Embryonic facial prominence (tissue), 1 donor: Measurements from ENCODE around the gene TMEM201.
A peak's percentile ranks its signal among the peaks of the same experiment; 100 is the strongest.

ENCODE experiments used
- DNase-seq: peaks from one replicate; pipeline ENCODE4 v3.0.0-alpha.2; 2016; ENCODE audit errors: extremely low spot score

The TMEM201 gene

DNA sequence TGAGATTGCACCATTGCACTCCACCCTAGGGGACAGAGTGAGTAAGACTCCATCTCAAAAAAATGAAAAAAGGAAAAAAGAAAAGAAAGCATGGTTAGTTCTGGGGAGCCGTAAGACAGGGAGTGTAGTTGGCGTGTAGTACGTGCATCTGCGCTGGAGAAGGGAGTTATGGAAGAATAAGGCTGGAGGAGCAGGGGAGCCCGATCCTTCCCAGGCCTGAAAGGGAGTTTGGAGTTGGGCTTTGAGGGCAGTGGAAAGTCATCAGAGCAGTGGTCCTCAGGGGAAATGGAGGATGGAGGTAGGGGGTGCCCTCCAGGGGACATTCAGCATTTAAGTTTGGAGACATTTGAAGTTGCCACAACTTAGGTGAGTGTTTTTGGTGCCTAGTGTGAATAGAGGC is 11.3 kb upstream of the TMEM201 start:
- no peak for DNase-seq

DNA sequence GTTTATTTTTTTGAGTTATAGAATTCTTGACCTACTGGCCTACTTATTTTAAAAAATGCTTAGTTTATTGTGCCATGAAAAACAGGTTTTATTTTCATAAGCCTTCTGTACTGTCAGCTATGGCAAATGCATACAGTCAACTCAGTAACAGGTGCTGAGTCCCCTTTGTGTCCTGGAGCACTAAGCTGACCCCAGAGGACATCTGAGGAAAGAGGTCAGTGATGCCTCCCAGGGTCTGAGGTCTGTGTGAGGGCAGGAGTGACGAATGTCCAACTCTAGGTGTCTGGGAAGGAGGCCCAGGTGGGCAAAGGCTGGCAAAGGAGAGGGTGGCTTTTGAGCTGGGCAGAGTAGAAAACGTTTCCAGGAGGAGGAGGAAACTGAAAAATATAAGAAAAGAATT is 7.8 kb upstream of the TMEM201 start:
- DNase-seq, result no peak

DNA sequence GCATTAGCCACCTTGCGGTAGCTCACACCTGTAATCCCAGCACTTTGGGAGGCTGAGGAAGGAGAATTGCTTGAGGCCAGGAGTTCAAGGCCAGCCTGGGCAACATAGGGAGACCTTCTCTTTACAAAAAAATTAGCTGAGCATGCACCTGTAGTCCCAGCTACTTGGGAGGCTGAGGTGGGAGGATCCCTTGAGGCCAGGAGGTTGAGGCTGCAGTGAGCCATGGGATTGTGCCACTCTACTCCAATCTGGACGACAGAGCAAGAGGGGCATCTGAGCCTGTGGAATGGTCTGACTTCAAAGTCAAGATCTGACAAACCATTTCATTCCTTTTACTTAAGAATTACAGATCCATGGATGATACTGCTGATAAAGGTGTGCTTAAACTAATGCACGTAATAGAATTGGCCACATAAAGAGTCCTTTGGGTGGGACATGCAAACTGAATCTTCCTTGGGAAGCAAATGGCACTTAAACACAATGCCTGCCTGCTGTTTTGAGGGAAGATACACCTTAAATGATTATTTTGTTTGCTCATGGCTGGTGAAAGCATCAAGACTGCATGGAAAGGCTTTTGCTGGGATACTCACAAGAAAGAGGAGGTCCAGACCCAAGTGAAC is 2.5 kb upstream of the TMEM201 start:
- DNase-seq, result no peak

DNA sequence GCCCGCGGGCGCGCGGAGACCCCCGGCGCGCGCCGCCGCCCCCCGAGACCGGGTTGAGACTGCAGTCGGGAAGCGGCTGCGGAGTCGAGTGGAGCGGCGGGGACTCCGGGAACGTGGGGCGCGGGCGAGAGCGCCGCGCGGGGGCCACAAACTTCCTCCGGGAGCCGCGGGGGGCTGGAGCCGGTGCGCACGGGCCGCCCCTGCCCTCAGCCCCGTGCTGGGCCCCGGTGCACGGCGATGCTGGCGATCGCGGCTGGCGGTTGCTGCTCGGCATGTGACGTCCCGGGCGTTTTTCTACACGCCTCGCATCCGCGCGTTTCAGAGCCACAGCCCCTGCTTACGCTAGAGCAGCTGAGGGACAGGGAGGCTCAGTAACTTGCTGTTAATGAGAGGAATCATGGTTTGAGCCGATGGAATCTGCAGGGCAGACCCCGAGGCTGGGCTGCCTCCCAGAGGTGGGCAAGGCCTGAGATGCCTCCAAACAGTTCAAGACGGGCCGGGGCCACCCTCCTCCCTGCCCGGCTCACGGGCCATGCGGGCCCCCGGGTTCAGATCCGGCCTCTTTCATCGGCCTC is 520 bp downstream of the TMEM201 start:
- no peak for DNase-seq

DNA sequence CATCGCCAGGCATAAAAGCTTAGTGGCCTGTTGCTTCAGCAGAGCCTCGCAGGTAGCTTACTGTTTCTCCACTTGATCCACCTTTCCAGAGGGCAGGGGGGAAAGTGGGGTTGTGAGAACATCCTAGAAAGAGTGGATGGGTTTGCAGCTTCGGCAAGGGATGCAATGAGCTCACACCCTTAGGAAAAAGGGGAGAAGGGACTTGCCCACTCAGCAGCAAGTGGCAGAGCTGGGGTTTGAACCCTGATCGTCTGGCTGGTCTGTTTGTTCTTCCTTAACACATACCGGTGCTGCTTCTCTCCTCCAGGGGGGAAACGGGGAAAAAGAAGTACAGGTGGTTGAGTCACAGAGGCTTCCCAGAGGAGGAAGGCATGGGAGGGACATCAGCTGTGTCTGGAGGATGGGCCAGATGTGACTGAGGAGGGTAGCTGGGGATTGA is 1.0 kb downstream of the TMEM201 start:
- DNase-seq, result no peak

DNA sequence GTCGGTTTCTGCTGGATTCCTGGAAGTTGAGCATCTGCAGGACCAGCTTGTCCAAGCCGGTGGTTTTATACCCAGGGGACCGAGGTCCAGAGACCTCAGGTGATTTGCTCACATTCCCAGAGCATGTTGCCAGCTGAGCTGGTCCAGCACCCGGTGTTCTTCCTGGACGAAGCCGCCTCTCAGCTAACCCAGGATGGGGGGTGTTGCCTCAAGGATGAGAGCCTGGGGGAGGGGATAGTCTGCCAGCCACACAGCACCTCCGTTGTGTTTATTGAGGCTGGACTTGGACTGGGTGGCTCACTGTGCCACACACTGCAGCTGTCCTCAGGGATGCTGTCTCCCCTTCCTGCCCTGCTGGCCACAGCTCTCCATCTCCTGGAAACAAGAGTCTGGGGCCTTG is 1.5 kb downstream of the TMEM201 start:
- no peak for DNase-seq

DNA sequence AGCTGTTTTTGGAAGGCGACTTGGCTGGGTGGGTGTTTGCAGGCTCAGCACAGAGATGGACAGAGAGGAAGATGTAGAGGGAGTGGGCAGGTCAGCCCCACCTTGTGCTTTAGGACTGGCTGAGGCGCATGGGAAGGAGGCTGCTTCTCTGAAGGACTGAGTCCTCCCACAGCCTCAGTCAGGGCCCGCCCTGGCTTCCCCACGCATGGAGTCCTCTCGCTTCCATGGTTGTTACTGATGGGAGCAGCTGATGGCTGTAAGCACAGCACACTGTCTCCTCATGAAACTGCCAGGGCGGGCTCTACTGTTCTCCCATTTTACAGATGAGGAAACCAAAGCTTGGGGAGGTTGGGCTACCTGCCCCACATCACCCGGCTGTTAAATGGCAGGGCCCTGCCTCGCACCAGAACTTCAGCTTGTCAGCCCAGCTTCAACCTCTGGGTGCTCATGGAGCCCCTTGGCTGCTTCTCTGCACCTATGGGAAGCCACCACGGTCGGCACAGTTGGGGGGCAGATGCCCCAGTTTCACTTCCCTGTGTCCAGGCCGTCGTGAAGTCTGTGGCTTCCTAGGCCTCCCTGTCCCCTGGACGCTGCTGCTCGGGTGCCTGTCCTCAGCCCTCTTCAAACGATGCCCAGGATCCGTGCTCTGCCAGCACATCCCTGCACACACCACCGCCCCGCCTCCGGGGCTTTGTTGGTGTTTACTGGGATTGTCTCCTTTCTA is 2.4 kb downstream of the TMEM201 start:
- no peak for DNase-seq

DNA sequence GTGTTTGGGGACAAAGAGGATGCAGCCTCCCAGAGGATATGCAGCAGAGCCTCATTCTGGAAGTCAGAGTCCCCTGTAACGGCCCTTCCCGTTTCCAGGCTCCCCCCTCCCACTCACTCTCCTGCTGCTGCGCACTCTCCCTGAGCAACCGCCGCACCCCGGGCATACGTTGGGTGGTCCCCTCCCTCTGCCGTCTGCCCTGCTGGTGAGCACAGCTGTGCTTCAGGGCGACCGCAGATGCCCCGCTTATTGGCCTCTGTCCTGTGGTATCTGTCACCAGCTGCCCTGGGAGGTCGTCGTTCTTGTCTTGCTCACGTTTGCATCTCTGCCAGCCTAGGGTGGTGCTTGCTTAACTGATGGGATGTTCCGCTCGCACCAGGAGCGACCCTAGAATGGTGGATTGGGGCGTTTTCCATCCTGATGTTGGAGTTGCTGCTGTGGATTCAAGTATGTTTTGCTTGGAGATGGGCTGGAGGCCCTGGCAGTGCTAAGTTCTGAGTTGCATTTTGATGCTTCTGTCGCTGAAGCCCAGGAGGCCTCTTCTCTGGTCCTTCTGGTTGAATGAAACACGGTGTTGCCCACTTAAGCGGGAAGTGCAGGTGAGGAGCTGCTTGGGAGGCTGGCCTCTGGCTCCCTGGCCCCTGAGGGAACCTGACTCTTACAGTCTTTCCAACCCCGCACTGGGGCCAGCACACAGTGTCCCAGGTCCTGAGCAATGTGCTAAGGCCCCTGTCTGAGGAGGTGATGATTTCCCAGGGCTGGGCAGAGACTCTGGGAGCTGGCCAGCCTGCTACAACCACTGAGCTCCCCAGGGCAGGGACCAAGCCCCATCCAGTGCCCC is 3.2 kb downstream of the TMEM201 start:
- no peak for DNase-seq

DNA sequence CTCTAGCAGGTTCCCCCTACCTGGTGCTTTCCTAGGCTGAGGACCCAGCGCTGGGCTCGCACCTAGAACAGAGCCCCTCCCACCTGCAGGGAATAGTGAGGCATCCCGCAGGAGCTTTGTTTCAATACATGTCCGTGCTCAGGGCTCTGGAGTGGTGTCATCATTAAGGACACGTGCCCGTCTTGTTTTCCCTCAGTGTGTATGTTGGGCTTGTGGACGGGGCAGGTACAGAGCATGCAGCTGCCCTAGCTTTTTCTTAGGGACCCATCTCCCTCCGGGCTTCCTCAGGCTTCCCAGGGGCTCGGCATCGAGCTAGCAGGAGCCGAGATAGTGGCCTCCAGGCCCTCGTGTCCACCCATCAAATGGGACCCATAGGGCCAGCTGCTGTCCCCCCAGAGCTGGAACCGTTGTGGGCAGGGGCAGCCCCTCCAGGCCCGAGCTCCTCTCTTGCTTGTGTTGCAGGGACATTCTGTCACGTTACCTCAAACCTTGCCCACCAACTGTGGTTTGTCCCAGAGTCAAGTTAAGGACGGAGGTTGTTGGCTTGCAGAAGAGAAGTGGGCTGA is 3.9 kb downstream of the TMEM201 start:
- DNase-seq, result no peak

DNA sequence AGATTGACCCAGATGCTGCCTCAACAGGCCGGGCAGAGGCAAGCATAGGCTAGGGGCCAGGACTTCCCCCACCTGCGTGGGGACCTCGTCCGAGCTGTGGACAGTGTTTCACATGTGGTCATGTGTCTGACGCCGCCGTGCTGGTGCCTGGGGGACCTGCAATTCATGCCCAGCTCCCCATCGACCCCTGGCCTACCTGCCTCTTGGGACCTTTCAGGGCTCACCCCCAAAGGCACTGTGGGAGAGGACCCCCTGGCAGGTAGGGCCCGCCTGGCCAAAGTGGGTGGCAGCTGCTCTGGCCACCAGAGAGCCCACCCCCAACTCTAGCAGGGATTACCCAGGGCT is 4.4 kb downstream of the TMEM201 start:
- DNase-seq, result no peak

DNA sequence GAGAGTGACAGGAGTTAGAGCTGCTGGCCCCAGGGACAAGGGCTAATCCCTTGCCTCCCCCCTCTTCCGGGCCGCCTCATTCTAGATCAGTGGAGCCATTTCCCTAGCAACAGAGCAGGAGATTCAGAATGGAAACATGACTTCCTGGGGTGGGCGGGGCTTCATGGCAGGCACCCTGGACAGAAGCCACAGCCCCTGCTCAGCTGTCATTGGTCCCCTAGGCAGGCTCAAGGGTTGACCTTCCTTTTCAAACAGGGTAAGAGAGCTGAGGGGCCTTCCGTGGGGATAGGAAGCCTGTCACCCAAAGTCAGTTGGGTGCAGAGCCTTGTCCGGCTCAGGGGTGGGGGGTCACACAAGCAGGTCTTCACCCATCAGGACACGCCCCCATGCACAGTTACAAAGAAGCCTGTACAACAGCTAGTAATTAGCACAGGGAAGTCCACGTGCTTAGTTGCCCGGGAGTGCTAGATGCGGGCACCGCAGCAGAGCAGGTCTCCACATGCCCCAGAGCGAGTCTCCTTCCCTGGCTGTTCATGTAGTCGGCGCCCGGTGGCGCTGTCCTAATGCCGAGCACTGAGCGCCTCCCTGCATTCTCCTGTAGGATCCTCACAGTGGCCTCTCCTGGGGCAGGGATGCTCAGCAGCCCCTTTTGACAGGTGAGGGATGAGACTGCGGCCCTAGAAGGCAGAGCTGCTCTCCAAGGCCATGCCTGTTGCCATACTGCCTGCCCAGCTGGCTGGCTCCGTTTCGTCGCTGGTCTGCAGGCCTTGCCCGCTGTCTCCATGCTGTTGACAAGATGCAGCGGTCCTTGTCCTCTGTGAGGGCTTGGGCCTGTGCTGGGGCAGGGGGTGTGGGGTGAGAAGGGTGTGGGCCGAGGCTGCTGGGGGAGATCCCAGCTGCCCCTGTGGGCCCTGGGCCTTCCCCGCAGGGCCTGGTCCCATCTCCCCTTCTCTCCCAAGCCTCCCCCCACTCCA is 5.1 kb downstream of the TMEM201 start:
- DNase-seq, result peak; percentile 53

DNA sequence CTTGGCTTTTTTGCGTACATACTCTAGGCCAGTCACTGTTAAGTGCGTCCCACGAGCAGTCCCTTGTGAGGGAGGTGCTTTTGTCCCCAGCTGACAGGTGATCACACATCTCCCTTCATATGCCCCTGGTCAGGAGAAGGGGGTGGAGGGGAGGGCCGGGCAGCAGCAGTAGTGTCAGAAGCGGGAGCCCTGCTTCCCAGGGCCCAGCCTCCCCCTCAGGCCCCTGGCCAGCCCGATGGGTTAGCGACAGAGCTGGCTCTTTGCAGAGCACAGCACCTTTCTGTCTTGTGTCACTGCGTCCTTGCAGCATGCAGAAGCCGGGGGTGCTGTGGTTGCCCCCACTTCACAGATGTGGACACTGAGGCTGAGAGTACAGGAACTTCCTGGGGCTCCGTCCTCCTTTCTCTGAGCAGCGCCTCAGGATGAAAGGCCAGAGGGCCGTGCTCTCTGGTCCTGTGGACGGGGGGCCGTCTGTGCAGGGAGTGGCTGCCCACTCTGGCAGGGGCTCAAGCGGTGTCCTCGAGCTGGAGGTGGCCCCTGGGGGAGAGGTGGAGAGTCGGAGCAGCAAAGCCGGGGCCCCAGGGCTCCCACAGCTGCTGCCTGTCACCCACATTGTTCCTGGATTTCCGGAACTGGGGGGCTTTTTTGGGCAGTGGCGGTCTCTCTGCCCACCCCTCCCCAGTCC is 5.9 kb downstream of the TMEM201 start:
- DNase-seq, result no peak

DNA sequence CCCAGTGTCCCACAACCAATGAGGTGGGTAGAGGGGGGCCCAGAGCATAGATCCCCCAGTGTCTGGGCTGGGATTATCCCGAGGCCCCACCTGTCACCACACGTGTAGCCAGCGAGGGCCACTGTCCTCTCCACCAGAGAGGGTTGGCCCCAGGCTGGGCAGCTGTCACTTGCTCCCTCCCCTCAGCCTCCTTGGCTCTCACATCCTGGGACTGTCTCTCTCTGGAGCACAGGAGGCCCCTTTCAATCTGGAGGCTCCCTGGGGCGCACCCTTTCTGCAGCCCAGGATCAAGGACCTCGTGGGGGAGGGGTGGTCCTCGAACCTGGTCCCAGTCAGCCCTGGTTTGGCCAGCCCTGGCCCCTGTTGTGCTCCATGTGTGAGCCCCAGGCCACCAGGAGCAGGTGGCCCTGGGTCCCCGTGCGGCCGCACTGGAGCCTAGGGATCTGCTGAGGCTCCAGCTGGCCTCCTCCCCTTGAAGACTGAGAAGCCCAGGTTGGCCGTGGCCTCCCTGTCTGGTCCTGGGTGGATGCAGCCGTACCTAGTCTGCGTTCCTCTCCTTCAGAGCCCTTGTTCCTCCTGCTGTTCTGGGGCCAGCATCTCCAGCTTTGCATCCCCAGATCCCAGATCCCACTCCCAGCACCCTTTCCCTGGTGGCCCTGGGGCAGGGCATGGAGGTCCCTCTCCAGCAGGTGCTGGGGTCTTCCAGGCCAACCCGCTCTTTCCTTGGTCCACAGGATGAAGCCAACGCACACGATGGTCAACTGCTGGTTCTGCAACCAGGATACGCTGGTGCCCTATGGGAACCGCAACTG is 6.7 kb downstream of the TMEM201 start:
- DNase-seq, result no peak

DNA sequence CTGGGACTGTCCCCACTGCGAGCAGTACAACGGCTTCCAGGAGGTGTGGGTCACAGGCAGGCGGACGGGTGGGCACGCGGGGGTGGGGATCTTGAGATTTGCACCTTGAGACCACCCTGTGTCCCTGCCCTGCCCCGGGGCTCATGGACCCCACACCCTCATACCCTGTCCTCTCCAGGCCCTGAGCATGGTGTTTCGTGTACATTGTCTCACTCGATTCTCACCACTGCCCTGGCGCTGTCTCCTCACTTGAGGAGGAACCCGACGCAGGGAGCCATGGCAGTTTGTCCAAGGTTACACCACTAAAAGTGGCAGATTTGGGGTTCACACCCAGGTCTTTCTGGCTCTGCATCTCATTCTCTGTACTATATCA is 7.2 kb downstream of the TMEM201 start:
- no peak for DNase-seq

DNA sequence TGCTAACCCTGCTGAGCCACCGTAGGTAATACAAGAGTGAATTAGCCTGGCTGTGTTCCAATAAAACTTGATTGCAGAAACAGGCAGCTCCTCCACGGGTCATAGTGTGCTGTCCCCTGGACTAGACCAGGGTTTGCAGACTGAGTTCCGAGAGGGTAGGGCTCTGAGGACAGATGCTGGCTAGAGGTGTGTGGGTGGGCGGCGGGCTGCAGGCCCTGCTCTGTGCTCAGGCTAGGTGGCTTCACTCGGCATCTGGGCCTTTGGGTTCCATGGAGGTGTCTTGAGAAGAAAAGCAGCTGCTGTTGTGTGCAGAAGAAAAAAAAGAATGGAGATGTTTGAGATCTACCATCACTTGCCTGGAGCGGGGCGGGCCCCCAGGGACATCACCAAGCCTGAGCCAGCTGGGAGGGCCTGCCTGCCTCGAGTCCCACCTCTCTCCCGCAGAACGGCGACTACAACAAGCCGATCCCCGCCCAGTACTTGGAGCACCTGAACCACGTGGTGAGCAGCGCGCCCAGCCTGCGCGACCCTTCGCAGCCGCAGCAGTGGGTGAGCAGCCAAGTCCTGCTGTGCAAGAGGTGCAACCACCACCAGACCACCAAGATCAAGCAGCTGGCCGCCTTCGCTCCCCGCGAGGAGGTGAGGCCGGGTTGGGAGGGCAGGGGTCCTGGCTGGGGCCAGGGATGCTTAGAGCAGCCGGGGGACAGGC is 7.9 kb downstream of the TMEM201 start:
- DNase-seq, result no peak

DNA sequence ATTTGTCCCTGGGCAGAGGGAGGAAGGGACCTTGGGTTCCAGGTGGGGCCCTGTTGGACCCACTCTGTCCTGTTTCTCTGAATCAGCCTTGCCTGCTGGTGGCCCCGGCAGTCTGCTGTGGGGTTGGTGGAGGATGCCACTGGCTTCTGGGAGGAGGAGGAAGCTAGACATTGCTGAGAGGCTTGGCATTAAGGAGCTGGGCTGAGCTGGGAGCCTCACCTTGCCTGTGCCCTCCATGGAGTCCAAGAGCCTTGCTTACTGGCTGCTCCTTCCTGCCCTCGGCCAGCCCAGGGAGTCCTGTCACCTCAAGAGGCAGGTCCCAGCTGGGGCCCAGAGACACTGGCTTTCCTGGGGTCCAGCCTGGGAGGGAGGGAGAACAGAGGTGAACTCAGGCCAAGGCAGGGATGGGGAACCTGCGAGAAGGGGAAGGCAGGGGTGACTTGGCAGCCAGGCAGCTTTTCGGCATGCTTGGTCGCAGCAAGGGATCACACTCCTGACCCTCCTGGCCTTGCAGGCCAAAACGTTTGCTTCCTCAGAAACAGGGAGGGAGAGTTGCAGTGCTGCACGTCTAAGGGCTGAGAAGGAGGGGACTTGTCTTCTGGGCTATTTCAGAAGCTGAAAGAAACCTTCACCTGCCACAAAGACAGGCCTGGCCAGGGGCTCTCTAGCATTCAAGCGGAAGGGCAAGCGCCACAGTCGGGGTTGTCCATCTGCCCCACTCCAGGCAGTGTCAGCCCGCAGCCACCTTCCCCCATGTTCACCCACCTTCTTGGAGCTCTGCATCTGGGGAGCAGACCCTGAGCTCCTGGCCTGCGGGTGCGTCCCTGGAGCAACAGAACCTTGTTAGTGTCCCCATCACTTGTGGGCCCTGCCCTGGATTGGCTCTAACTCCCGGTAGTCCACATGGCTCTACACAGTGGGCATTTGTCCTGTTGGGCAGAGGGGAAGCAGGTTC is 8.9 kb downstream of the TMEM201 start:
- no peak for DNase-seq

DNA sequence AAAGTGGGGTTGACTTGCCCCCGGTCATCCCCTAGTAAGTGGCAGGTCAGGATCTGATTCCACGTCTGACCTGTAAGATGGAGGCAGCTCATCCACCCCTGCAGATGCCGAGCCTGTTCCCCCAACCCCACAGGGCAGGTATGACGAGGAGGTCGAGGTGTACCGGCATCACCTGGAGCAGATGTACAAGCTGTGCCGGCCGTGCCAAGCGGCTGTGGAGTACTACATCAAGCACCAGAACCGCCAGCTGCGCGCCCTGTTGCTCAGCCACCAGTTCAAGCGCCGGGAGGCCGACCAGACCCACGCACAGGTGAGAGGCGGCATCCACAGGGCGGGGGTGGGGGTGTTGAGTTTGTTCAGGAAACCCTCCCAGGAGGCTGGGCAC is 9.6 kb downstream of the TMEM201 start:
- DNase-seq, result no peak

DNA sequence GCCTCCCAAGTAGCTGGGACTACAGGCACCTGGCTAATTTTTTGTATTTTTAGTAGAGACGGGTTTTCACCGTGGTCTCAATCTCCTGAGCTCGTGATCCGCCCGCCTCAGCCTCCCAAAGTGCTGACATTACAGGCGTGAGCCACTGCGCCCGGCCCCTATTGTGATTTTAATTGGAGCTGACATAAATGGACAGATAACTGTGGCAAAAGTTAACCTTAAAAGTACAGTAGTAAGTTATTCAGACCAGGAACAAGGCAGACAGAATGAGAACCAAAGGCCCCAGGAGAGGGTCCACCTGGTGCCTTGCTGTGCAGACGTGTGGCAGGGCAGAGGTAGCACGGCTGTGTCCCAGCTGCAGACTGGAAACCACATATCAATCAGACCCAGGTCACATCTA is 11.0 kb downstream of the TMEM201 start:
- DNase-seq, result no peak
